Fibroblast of lung (primary cell): ENCODE measurements around the gene EPS8L1. TPM values are rescaled to one million over a fixed set of nuclear protein-coding genes. Genes with fewer than 3 reads are reported as not detected.

Experiments
- DNase-seq, 2 donors: peaks; one replicate each; pipeline versions ENCODE4 v3.0.0 to v3.0.0-alpha.2; 2010; ENCODE audit warnings: low read depth in 2 of 2
- H2AFZ ChIP-seq: 2 replicates; pipeline ENCODE4 v1.5.1; 2012; ENCODE audit warnings: low read length, control low read depth, inconsistent platforms
- H3K27ac ChIP-seq: 2 replicates; pipeline ENCODE4 v1.5.1; 2011; ENCODE audit warnings: low read length, control low read depth; ENCODE audit not compliant: insufficient read depth
- H3K27me3 ChIP-seq: 2 replicates; pipeline ENCODE4 v1.5.1; 2011; ENCODE audit warnings: mild to moderate bottlenecking, low read length; ENCODE audit not compliant: control insufficient read depth, insufficient read depth
- H3K36me3 ChIP-seq: 2 replicates; pipeline ENCODE4 v1.5.1; 2011; ENCODE audit warnings: low read length; ENCODE audit not compliant: control insufficient read depth, insufficient read depth
- H3K4me1 ChIP-seq: 2 replicates; pipeline ENCODE4 v1.5.1; 2011; ENCODE audit warnings: low read length; ENCODE audit not compliant: control insufficient read depth, insufficient read depth; ENCODE audit errors: extremely low read depth
- H3K4me2 ChIP-seq: 2 replicates; pipeline ENCODE4 v1.5.1; 2011; ENCODE audit warnings: low read length, control low read depth; ENCODE audit not compliant: insufficient read depth; ENCODE audit errors: extremely low read depth
- H3K4me3 ChIP-seq, 4 experiments: fragments of 200-600 bp in 1 of 4; sonication (generic) in 1 of 4; replicated peaks in 1 of 4; 2 replicates each; pipeline ENCODE4 v1.5.1; 2011 to 2016; ENCODE audit warnings: low read length in 4 of 4, low read depth in 3 of 4, mild to moderate bottlenecking in 3 of 4, control low read depth in 2 of 4, inconsistent platforms in 1 of 4, mixed read lengths in 1 of 4; ENCODE audit not compliant: insufficient read depth in 1 of 4; ENCODE audit errors: control extremely low read depth in 1 of 4
- H3K79me2 ChIP-seq: 2 replicates; pipeline ENCODE4 v1.5.1; 2012; ENCODE audit warnings: mild to moderate bottlenecking, low read length, inconsistent platforms; ENCODE audit not compliant: control insufficient read depth, insufficient read depth
- H3K9ac ChIP-seq: 2 replicates; pipeline ENCODE4 v1.5.1; 2011; ENCODE audit warnings: mild to moderate bottlenecking, low read length, control low read depth; ENCODE audit not compliant: insufficient read depth
- H3K9me3 ChIP-seq: 2 replicates; pipeline ENCODE4 v1.5.1; 2012; ENCODE audit warnings: low read depth, low read length; ENCODE audit not compliant: control insufficient read depth, insufficient read depth
- H4K20me1 ChIP-seq: 2 replicates; pipeline ENCODE4 v1.5.1; 2011; ENCODE audit warnings: low read length; ENCODE audit not compliant: control insufficient read depth, insufficient read depth; ENCODE audit errors: extremely low read depth
- EZH2 ChIP-seq: IDR thresholded peaks from 2 replicates; pipeline ENCODE4 v1.5.1; 2012; ENCODE audit warnings: low read length, control low read depth, mild to moderate bottlenecking; ENCODE audit errors: missing control alignments
- polyA plus RNA-seq, 2 donors: library from polyadenylated mRNA; depleted of rRNA in 1 of 2; stranded (reverse) in 1 of 2; unstranded in 1 of 2; fragments of >200 nt; gene quantifications; 2 replicates each; pipeline ENCODE4 v1.2.1, GENCODE V29; 2011 to 2012; ENCODE audit warnings: missing spikeins in 1 of 2
- total RNA-seq: library from RNA; depleted of rRNA; stranded (reverse); fragments of >200 nt; gene quantifications from 2 replicates; pipeline ENCODE4 v1.2.1, GENCODE V29; 2014
- TF ChIP-seq, protein P1 (sequence below), 2 donors: IDR thresholded peaks in 1 of 2; conservative IDR thresholded peaks in 1 of 2; 1 replicate in 1 of 2; 2 replicates in 1 of 2; pipeline ENCODE4 v1.5.1; 2011 to 2012; ENCODE audit warnings: low read length in 2 of 2, control low read depth in 1 of 2, inconsistent platforms in 1 of 2, low read depth in 1 of 2, mild to moderate bottlenecking in 1 of 2

Gene EPS8L1
- total and polyA plus RNA-seq, 2 donors (not counting 1 experiment from before 2014, with no cell fraction given) = 0.17 to 1.9 TPM

DNA sequence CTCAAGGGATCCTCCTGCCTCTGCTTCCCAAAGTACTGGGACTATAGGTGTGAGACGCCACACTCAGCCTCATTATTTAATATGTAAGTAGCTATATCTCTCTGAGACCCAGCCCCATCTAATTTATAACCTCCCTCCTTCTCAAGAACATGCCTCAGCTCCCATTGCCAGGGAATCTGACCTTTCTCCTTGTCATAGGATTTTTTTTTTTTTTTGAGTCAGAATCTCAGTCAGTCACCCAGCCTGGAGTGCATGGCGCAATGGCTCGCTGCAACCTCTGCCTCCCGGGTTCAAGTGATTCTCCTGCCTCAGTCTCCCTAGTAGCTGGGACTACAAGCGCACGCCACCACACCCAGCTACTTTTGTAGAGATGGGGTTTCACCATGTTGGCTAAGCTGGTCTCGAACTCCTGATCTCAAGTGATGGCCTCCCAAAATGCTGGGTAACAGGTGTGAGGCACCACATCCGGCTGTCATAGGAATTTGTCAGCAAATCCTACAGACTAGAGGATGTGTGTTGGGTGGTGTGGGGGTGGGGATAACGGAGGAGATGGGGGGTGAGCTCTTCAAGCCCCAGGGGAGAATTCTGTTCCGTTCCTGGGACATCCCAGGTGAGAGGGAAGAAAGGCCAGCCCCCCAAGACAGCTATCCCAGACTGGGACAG is 5.1 kb upstream of the EPS8L1 start:
- TF ChIP-seq EZH2 = no peak
- TF ChIP-seq, protein P1, sequence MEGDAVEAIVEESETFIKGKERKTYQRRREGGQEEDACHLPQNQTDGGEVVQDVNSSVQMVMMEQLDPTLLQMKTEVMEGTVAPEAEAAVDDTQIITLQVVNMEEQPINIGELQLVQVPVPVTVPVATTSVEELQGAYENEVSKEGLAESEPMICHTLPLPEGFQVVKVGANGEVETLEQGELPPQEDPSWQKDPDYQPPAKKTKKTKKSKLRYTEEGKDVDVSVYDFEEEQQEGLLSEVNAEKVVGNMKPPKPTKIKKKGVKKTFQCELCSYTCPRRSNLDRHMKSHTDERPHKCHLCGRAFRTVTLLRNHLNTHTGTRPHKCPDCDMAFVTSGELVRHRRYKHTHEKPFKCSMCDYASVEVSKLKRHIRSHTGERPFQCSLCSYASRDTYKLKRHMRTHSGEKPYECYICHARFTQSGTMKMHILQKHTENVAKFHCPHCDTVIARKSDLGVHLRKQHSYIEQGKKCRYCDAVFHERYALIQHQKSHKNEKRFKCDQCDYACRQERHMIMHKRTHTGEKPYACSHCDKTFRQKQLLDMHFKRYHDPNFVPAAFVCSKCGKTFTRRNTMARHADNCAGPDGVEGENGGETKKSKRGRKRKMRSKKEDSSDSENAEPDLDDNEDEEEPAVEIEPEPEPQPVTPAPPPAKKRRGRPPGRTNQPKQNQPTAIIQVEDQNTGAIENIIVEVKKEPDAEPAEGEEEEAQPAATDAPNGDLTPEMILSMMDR (conservative IDR thresholded peaks at IDR 0.05 in 1 of 2, IDR thresholded peaks at IDR 0.05 in 1 of 2; ENCODE audit: low read depth in 1 of 2, low read length in 2 of 2) = no peak
- no peak overlapping the region for H2AFZ ChIP-seq

DNA sequence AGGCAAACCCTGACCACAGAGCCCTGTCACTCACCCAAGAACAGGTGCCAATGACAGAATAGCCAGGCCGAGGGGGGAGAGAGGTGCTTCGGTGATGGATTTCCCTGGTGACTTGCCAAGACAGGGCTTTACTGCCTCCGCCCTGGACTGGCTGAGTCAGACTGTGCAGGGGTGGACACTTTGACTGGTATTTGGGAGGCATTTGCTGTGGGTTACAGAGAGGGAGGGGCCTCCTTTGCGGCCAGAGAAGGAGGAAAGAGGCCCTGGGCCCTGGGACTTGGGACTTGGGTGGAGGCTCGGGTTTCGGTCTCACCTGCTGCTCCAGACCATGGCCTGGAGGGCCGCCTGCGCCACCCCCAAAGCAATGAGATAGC is 4.6 kb upstream of the EPS8L1 start:
- DNase-seq = peak; percentile 64 to 77
- H3K4me1 ChIP-seq = no peaks in the 10 kb centered on the region
- H3K36me3 ChIP-seq = no peaks in the 10 kb centered on the region
- H3K4me3 ChIP-seq = no peak overlapping the region
- H4K20me1 ChIP-seq = no peaks in the 10 kb centered on the region
- no peak overlapping the region for H3K9ac ChIP-seq
- no peaks in the 10 kb centered on the region for H3K79me2 ChIP-seq
- H3K9me3 ChIP-seq = no peaks in the 10 kb centered on the region
- H3K27ac ChIP-seq = no peak overlapping the region
- H2AFZ ChIP-seq = no peak overlapping the region
- TF ChIP-seq, protein P1 (conservative IDR thresholded peaks at IDR 0.05 in 1 of 2, IDR thresholded peaks at IDR 0.05 in 1 of 2; ENCODE audit: low read depth in 1 of 2, low read length in 2 of 2) = no peak
- TF ChIP-seq EZH2 = no peak
- no peak overlapping the region for H3K4me2 ChIP-seq
- peaks cover 20% of the 10 kb centered on the region for H3K27me3 ChIP-seq

More for the DNA sequence above, 5.1 kb upstream of the EPS8L1 start:
- Histone ChIP-seq H4K20me1 (no peaks in the 10 kb centered on the region), H3K4me1 (no peaks in the 10 kb centered on the region), H3K36me3 (no peaks in the 10 kb centered on the region), H3K27me3 (peaks cover 21% of the 10 kb centered on the region), H3K4me3 (no peak overlapping the region), H3K4me2 (no peak overlapping the region), H3K27ac (no peak overlapping the region), H3K9ac (no peak overlapping the region), H3K9me3 (no peaks in the 10 kb centered on the region), H3K79me2 (no peaks in the 10 kb centered on the region)
- no peak for DNase-seq

DNA sequence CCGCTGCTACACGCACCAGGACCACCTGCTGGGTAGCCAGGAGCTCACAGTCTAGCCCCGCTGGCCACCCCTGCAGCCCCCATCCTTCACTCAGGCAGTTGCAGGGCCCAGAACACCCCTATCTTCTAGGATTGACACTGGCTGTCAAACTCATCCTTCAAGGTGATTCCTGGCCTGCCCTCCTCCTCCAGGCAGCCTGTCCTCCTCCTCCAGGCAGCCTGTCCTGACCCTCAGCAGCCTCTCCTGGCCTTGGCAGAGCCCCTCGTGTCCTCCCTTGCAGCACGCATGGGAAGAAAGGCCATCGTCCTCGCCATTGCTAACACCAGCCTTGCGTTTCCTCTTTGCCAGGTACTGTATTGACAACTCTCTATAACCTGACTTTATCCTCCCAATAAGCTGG is 3.8 kb upstream of the EPS8L1 start:
- Histone ChIP-seq H2AFZ (no peak overlapping the region), H3K27ac (no peak overlapping the region), H4K20me1 (no peaks in the 10 kb centered on the region), H3K9ac (no peak overlapping the region), H3K36me3 (no peaks in the 10 kb centered on the region), H3K79me2 (no peaks in the 10 kb centered on the region), H3K4me3 (no peak overlapping the region), H3K9me3 (no peaks in the 10 kb centered on the region), H3K4me2 (no peak overlapping the region), H3K4me1 (no peaks in the 10 kb centered on the region), H3K27me3 (peaks cover 18% of the 10 kb centered on the region)
- no peak for DNase-seq
- TF ChIP-seq, protein P1 (conservative IDR thresholded peaks at IDR 0.05 in 1 of 2, IDR thresholded peaks at IDR 0.05 in 1 of 2; ENCODE audit: low read depth in 1 of 2, low read length in 2 of 2) = no peak
- no peak for TF ChIP-seq EZH2
